Skeletal muscle tissue (tissue), 4 donors: ENCODE measurements around the gene DPT. TPM values are rescaled to one million over a fixed set of nuclear protein-coding genes. Genes with fewer than 3 reads are reported as not detected.

Experiments used
- H3K27ac ChIP-seq: one replicate; pipeline ENCODE4 v1.7.0; 2013; ENCODE audit warnings: mild to moderate bottlenecking, low read depth, low read length, inconsistent platforms
- H3K27me3 ChIP-seq, 3 donors: one replicate each; pipeline ENCODE4 v1.7.0; 2013; ENCODE audit warnings: low read length in 3 of 3; ENCODE audit not compliant: control insufficient read depth in 3 of 3, insufficient read depth in 3 of 3
- H3K36me3 ChIP-seq, 3 donors: one replicate each; pipeline ENCODE4 v1.7.0; 2013; ENCODE audit warnings: low read length in 3 of 3; ENCODE audit not compliant: control insufficient read depth in 3 of 3, insufficient read depth in 3 of 3
- H3K4me1 ChIP-seq, 3 donors: one replicate each; pipeline ENCODE4 v1.7.0; 2013; ENCODE audit warnings: low read length in 3 of 3, mild to moderate bottlenecking in 3 of 3; ENCODE audit not compliant: control insufficient read depth in 3 of 3, insufficient read depth in 3 of 3
- H3K4me3 ChIP-seq, 3 donors: one replicate each; pipeline ENCODE4 v1.7.0; 2013; ENCODE audit warnings: low read length in 3 of 3
- H3K9ac ChIP-seq, 3 donors: one replicate each; pipeline ENCODE4 v1.7.0; 2013; ENCODE audit warnings: low read length in 3 of 3, mild to moderate bottlenecking in 3 of 3, moderate library complexity in 2 of 3, low read depth in 1 of 3
- H3K9me3 ChIP-seq, 3 donors: one replicate each; pipeline ENCODE4 v1.7.0; 2013; ENCODE audit warnings: low read length in 3 of 3; ENCODE audit not compliant: control insufficient read depth in 3 of 3
- total RNA-seq: library from RNA; depleted of rRNA; stranded (reverse); fragments of >200 nt; gene quantifications from one replicate; pipeline ENCODE4 v1.2.3, GENCODE V29; 2014
- donor health status: Osteomylitis.

The DPT gene
- total RNA-seq, 1 donor from 2014 or later: 74.6 TPM

GRCh38 chr1:168708698-168709404, 20.2 kb downstream of the DPT start:
- Histone ChIP-seq H3K36me3 (no peaks in the 10 kb centered on the region), H3K9ac (no peak overlapping the region), H3K27ac (peak overlapping the region; percentile 10), H3K4me3 (no peak overlapping the region), H3K9me3 (no peaks in the 10 kb centered on the region), H3K27me3 (no peaks in the 10 kb centered on the region), H3K4me1 (peaks cover 3 to 14% (median 10%) of the 10 kb centered on the region in 3 donors)

GRCh38 chr1:168706391-168706992, 22.5 kb downstream of the DPT start:
- H3K9ac ChIP-seq: no peak overlapping the region
- no peaks in the 10 kb centered on the region for H3K9me3 ChIP-seq
- peak overlapping the region in 1 of 3 donors; percentile 9 for H3K4me3 ChIP-seq
- H3K27me3 ChIP-seq: no peaks in the 10 kb centered on the region
- H3K36me3 ChIP-seq: no peaks in the 10 kb centered on the region
- H3K4me1 ChIP-seq: peaks cover 3 to 14% (median 10%) of the 10 kb centered on the region in 3 donors
- H3K27ac ChIP-seq: peak overlapping the region; percentile 28

GRCh38 chr1:168700575-168701268, 28.3 kb downstream of the DPT start:
- Histone ChIP-seq H3K9me3 (no peaks in the 10 kb centered on the region), H3K27me3 (no peaks in the 10 kb centered on the region), H3K4me1 (no peaks in the 10 kb centered on the region), H3K36me3 (no peaks in the 10 kb centered on the region), H3K9ac (no peak overlapping the region), H3K27ac (no peak overlapping the region), H3K4me3 (no peak overlapping the region)

- no peaks in the 10 kb centered on the region for H3K36me3 ChIP-seq
- no peaks in the 10 kb centered on the region for H3K9me3 ChIP-seq
- no peak overlapping the region for H3K4me3 ChIP-seq
- H3K27ac ChIP-seq: no peak overlapping the region
- no peaks in the 10 kb centered on the region for H3K4me1 ChIP-seq
- H3K9ac ChIP-seq: no peak overlapping the region
- H3K27me3 ChIP-seq: no peaks in the 10 kb centered on the region
Measured at GRCh38 chr1:168698453-168698852, 30.6 kb downstream of the DPT start.

- H3K9ac ChIP-seq: no peak overlapping the region
- H3K4me1 ChIP-seq: no peaks in the 10 kb centered on the region
- no peak overlapping the region for H3K27ac ChIP-seq
- H3K36me3 ChIP-seq: no peaks in the 10 kb centered on the region
- H3K4me3 ChIP-seq: no peak overlapping the region
- H3K27me3 ChIP-seq: no peaks in the 10 kb centered on the region
- H3K9me3 ChIP-seq: no peaks in the 10 kb centered on the region
Measured at GRCh38 chr1:168697356-168698126, 31.5 kb downstream of the DPT start.

- Histone ChIP-seq H3K27me3 (no peaks in the 10 kb centered on the region), H3K4me1 (no peaks in the 10 kb centered on the region), H3K9ac (no peak overlapping the region), H3K36me3 (no peaks in the 10 kb centered on the region), H3K27ac (no peak overlapping the region), H3K9me3 (no peaks in the 10 kb centered on the region), H3K4me3 (no peak overlapping the region)
Measured at GRCh38 chr1:168696125-168696760, 32.8 kb downstream of the DPT start.

GRCh38 chr1:168693872-168694238, 35.2 kb downstream of the DPT start:
- no peak overlapping the region for H3K27ac ChIP-seq
- H3K4me1 ChIP-seq: no peaks in the 10 kb centered on the region
- H3K9me3 ChIP-seq: no peaks in the 10 kb centered on the region
- no peak overlapping the region for H3K9ac ChIP-seq
- H3K4me3 ChIP-seq: no peak overlapping the region
- no peaks in the 10 kb centered on the region for H3K27me3 ChIP-seq
- H3K36me3 ChIP-seq: no peaks in the 10 kb centered on the region

- Histone ChIP-seq H3K27me3 (no peaks in the 10 kb centered on the region), H3K4me1 (no peaks in the 10 kb centered on the region), H3K9ac (no peak overlapping the region), H3K36me3 (no peaks in the 10 kb centered on the region), H3K27ac (no peak overlapping the region), H3K9me3 (no peaks in the 10 kb centered on the region), H3K4me3 (no peak overlapping the region)
Measured at GRCh38 chr1:168693197-168693871, 35.7 kb downstream of the DPT start.

- H3K4me3 ChIP-seq: no peak overlapping the region
- no peak overlapping the region for H3K9ac ChIP-seq
- H3K9me3 ChIP-seq: no peaks in the 10 kb centered on the region
- no peaks in the 10 kb centered on the region for H3K4me1 ChIP-seq
- no peaks in the 10 kb centered on the region for H3K27me3 ChIP-seq
- no peak overlapping the region for H3K27ac ChIP-seq
- H3K36me3 ChIP-seq: no peaks in the 10 kb centered on the region
Measured at GRCh38 chr1:168692472-168692871, 36.5 kb downstream of the DPT start.
